ENCODE results near the gene SLC12A9.

SLC12A9 gene

DNA sequence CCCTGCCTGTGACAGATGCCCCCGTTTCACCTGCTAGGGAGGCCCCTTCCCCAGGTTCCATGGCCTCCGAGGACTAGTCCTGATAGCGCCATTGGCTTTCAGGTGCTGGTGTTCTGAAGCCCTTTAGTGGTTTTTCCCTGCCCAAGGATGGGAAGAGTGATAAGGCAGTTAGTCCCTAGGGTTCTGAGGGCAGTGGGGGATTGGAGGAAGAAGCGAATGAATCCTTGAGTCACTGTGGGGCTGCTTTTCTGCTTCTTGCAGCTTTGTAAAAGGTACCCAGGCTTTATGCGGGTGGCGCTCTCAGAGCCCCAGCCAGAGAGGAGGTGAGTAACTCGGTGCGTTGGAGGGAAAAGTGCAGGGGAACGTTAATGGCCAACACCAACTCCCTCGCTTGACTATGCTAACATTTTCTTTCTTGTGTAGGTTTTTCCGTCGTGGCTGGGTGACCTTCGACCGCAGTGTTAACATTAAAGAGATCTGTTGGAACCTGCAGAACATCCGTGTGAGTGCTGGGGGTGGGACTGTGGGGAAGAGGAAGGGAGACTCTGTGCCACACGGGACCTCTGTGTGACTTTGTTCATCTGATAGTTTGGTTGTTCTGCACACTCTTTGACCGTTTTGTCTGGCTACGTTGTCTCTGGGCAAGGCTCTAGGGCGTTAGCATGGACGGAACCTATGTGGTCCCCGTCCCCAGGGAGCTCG lies 33.1 kb downstream of the SLC12A9 start:
- FAIRE-seq = no peak

DNA sequence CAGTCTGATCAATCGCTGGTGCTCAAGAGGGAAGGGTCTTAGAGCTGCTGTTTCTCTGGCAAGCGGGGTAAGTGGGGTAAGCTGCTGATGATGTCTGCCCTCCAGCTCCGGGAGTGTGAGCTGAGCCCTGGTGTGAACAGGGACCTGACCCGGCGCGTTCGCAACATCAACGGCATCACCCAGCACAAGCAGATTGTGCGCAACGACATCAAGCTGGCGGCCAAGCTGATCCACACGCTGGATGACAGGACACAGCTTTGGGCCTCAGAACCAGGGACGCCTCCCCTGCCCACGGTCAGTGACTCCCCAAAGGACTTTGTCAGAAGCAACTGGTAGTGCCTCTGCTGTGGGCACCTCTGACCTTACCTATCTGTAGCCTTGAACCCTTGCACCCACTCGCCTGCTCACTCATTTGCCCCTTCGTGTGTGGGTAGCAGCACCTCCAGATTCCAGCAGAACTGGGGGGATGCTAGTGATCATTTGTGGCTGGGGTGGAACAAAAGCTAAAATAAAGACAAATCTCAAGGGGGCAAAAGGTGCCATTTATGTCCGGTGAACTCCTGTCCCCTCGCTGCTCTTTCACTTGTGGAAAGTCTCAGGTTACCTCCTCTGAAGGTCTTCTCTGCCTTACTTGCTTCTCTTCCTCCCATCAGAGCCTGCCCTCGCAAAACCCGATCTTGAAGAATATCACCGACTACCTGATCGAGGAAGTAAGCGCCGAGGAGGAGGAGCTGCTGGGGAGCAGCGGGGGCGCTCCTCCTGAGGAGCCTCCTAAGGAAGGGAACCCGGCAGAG lies 33.8 kb downstream of the SLC12A9 start:
- no peak for FAIRE-seq

DNA sequence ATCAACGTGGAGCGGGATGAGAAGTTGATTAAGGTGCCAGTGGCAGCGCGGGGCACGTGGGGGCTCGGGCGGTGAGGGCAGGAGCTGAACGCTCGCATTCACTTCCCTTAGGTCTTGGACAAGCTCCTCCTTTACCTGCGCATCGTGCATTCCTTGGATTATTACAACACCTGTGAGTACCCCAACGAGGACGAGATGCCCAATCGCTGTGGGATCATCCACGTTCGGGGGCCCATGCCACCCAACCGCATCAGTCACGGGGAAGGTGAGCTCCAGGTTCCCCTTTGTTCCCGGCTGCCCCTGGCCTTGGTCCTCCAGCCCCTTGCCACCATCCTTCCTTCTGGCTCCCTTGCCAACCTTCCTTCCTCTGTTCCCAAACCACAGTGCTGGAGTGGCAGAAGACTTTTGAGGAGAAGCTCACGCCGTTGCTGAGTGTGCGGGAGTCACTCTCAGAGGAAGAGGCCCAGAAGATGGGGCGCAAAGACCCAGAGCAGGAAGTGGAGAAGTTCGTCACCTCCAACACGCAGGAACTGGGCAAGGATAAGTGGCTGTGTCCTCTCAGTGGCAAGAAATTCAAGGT lies 34.5 kb downstream of the SLC12A9 start:
- no peak for FAIRE-seq

GRCh38 chr7:100887516-100888290 lies 35.2 kb downstream of the SLC12A9 start:
- FAIRE-seq = no peak

GRCh38 chr7:100888291-100888987 lies 35.9 kb downstream of the SLC12A9 start:
- no peak for FAIRE-seq

DNA sequence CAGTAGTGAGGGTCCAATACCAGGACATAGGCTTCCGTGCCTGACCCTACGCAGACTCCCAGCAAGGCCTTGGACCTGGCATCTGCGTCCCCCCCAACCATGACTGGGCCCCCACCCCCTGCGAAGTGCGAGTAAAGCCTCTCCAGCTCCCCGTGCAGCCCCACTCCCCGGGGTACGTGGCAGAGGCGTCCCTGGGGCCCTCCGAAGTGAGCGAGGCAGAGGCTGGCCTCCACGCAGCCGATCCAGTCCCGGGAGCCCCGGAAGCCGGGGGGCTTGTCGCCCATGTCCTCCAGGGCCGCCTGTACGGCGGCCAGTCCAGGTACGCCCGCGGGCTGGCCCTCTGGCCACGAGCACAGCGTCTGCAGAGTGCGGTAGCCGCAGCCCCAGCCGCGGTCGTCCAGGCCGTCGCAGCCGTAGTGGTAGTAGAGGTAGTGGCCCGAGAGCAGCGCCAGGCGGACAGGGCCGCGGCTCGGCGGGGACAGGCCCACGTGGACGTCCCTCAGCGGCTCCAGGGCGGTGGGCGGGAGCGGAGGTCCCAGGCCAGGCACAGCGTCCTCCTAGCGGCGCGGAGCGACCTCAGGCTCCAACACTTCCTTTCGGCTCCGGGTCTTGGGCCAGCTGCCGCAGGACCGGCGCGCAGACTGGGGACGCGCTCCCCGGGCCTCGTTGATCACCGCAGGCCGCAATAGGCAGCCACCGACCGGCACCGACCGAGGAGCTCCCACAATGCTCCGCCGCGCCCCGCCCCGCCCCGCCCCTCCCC lies 36.7 kb downstream of the SLC12A9 start, which contains the start of gene UFSP1:
Gene UFSP1, minus strand, starts transcription at position 728 of the 763 bp plus-strand sequence. Its CDS starts 444 bp downstream, at position 284.
- no peak for FAIRE-seq

GRCh38 chr7:100890653-100891567 lies 38.4 kb downstream of the SLC12A9 start:
- no peak for FAIRE-seq

DNA sequence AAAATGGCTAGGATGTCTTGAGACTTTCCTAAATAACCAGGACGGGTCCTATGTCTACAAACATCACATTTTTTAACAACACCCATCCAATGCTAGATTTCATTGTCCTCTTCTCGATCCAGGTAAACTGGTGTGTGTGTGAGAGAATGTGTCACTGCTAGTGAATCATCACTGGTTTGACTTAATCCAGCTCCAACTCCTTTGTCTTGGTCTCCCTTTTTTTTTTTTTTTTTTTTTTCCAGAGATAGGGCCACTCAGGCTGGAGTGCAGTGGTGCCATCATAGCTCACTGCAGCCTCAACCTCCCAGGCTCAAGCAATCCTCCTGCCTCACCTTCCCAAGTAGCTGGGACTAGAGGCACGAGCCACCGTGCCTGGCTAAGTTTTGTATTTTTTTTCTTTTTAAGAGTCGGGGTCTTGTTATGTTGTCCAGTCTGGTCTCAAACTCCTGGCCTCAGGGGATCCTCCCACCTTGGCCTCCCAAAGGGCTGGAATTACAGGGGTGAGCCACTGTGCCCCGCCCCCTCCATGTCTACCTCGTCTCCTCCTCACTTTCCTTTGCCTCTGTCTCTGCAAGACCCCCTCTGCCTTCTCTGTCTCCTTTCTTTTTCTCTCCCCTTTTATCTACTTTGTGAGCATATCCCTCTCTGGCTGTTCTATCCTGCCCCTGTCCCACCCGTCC lies 39.2 kb downstream of the SLC12A9 start:
- FAIRE-seq = no peak

- no peak for FAIRE-seq
Measured at GRCh38 chr7:100892364-100893317, 40.1 kb downstream of the SLC12A9 start.

- FAIRE-seq = no peak
Measured at GRCh38 chr7:100893318-100893895, 40.9 kb downstream of the SLC12A9 start.

DNA sequence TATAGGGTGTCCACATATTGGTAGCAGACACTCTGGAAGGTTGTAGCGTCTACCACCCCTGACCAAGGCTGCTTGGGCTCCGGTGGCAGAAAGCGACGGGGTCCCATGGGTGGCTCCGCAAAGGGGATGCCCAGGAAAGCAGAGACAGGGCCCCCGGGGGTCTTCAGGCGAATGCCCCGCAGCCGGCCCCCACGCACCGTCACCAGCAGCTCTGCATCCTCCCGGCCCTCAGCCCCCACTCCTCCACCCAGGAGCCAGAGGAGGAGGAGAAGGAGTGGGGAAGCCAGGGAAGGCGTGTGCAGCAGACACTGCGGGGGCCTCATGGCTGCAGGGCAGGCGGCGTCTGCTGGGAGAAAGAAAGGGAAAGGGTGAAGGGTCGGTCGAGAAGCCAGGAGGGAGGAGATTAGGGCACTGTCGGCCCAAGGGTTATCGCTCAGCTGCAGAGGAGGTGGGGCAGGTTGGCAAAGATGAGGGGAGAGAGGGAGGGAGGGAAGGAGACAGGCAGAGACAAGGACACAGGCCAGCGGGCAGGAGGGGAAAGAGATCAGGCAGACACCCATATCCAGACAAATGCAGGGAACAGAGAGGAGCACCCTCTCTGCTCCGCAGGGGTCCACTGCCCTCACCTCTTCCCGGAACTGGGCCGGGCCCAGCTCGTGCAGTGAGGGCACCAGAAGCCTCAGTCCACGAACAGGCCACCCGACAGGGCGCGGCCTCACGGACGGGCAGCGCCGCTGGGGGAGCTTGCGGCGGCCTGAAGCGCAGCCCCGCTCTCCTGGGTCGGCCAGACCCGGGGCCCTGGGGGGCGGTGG lies 41.6 kb downstream of the SLC12A9 start:
- FAIRE-seq = no peak

GRCh38 chr7:100894860-100895700 lies 42.6 kb downstream of the SLC12A9 start:
- no peak for FAIRE-seq

GRCh38 chr7:100895701-100895955 lies 43.1 kb downstream of the SLC12A9 start, which contains the start of gene ACHE:
Gene ACHE (minus strand): TSS chr7:100895888. CDS start chr7:100894232, 1,656 bp downstream.
- no peak for FAIRE-seq

GRCh38 chr7:100895956-100896731 lies 43.6 kb downstream of the SLC12A9 start:
- no peak for FAIRE-seq

- no peak for FAIRE-seq
Measured at GRCh38 chr7:100896732-100897608, 44.5 kb downstream of the SLC12A9 start.
